Muscle of leg (tissue), 11 donors: ENCODE results near the gene PFDN5. TPM values are rescaled to one million over a fixed set of nuclear protein-coding genes. Genes with fewer than 3 reads are reported as not detected.
A peak's percentile ranks its signal among the peaks of the same experiment; 100 is the strongest.

Experiments used
- DNase-seq: peaks from one replicate; pipeline ENCODE4 v3.0.0; 2013
- H3K27ac ChIP-seq: one replicate; pipeline ENCODE4 v1.5.1; 2013; ENCODE audit warnings: mild to moderate bottlenecking, low read length, control low read depth
- H3K27me3 ChIP-seq: one replicate; pipeline ENCODE4 v1.6.1; 2013; ENCODE audit warnings: low read length; ENCODE audit not compliant: control insufficient read depth, insufficient read depth
- H3K36me3 ChIP-seq: one replicate; pipeline ENCODE4 v1.6.1; 2013; ENCODE audit warnings: low read length; ENCODE audit not compliant: control insufficient read depth, insufficient read depth
- H3K4me1 ChIP-seq: one replicate; pipeline ENCODE4 v1.6.1; 2013; ENCODE audit warnings: low read length; ENCODE audit not compliant: control insufficient read depth, insufficient read depth
- H3K4me3 ChIP-seq: one replicate; pipeline ENCODE4 v1.5.1; 2013; ENCODE audit warnings: low read length, control low read depth
- H3K9me3 ChIP-seq: replicated peaks from 2 replicates; pipeline ENCODE4 v1.6.1; 2013; ENCODE audit warnings: low read depth, low read length; ENCODE audit not compliant: control insufficient read depth
- WGBS: methylation state at CpG from one replicate; pipeline ENCODE4 v1.1.5; 2013; ENCODE audit warnings: missing lambda C conversion rate; ENCODE audit not compliant: insufficient coverage; 5-methylcytosine and 5-hydroxymethylcytosine counted together
- polyA plus RNA-seq, 8 donors: library from polyadenylated mRNA; unstranded; fragments of 120-200 nt; gene quantifications; one replicate each; pipeline versions ENCODE4 v1.2.1 to v1.2.3, GENCODE V29; 2013; ENCODE audit warnings: inconsistent platforms in 1 of 8, low replicate concordance in 1 of 8; ENCODE audit not compliant: insufficient read length in 8 of 8, insufficient read depth in 1 of 8
- total RNA-seq: library from RNA; stranded (reverse); fragments of 120-200 nt; gene quantifications from one replicate; pipeline ENCODE4 v1.2.4, GENCODE V29; 2013

The PFDN5 gene
- total and polyA plus RNA-seq, 9 donors: 451 to 875 (median 540) TPM

DNA sequence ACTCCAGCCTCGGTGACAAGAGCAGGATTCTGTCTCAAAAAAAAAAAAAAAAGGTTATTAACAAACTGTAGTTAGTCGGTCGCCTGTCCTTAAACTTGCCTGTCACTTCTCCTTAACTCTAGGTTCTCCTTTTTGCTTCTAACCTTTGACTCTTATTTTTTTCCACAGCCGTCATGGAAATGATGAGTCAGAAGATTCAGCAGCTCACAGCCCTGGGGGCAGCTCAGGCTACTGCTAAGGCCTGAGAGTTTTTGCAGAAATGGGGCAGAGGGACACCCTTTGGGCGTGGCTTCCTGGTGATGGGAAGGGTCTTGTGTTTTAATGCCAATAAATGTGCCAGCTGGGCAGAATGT is 3.7 kb downstream of the PFDN5 start:
- H3K9me3 ChIP-seq: no peaks in the 10 kb centered on the region
- peaks cover 31% of the 10 kb centered on the region for H3K4me1 ChIP-seq
- WGBS: 56% methylated on average over 1 of the region's 5 CpGs
- peak; percentile 89 for DNase-seq
- peak overlapping the region; percentile 91 for H3K4me3 ChIP-seq
- H3K27me3 ChIP-seq: no peaks in the 10 kb centered on the region
- H3K27ac ChIP-seq: peak overlapping the region; percentile 81
- peaks cover 37% of the 10 kb centered on the region for H3K36me3 ChIP-seq

DNA sequence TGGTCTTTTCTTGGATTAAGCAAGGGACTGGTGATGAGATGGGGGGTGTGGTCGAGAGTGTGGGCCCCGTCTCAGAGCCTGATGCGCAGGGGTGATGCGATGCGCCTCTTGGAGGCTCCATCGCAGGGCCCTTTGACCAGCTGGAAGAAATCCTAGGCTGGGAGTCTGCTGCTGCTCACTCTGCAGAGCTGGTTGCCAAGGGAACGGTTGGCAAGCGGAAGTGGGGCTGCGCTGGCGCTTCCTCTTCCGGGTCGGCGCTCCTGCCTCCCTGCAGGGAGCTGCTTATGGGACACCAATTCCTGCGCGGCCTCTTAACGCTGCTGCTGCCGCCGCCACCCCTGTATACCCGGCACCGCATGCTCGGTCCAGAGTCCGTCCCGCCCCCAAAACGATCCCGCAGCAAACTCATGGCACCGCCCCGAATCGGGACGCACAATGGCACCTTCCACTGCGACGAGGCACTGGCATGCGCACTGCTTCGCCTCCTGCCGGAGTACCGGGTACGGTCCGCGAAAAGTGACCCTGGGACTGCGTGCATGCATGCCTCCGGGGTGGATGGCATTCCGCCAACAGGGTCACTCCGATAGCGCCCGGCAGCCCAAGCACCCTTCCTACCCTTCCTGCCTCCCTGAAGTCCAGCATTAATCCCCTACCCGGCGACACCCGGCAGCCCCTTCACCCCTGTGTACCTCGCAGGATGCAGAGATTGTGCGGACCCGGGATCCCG is 4.3 kb downstream of the PFDN5 start, which contains the start of gene MYG1:
MYG1 (plus strand) TSS at position 242 of the 727 bp plus-strand sequence; CDS start at position 285, 43 bp downstream.
- Histone ChIP-seq H3K27me3 (no peaks in the 10 kb centered on the region), H3K36me3 (peaks cover 37% of the 10 kb centered on the region)

DNA sequence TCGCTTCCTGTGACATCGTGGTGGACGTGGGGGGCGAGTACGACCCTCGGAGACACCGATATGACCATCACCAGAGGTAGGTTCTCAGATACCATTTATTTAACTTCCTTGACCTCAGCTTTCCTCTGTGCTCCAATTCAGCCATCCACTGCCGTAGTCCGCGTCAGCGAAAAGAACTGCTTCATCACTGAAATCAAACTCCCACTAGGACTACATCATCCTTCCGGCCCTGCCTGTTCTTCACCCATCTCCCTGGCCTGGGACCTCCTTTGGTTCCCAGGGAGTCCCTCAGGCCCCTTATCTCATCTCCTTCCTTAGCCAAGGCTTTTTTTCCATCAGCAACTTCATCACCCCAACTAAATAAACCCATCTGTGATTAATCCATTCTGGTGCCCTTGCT is 4.8 kb downstream of the PFDN5 start:
- Histone ChIP-seq H3K36me3 (peaks cover 39% of the 10 kb centered on the region), H3K27ac (peak overlapping the region; percentile 81), H3K4me1 (peaks cover 25% of the 10 kb centered on the region), H3K27me3 (no peaks in the 10 kb centered on the region), H3K9me3 (no peaks in the 10 kb centered on the region), H3K4me3 (peak overlapping the region; percentile 91)
- no peak for DNase-seq
- WGBS: 3% methylated on average over 12 of the region's 12 CpGs

More for the DNA sequence above, 4.3 kb downstream of the PFDN5 start, which contains the start of gene MYG1:
- DNase-seq: peak; percentile 93
- H3K27ac ChIP-seq: peak within 1 kb of the TSS; percentile 81
- H3K9me3 ChIP-seq: no peaks in the 10 kb centered on the region
- H3K4me3 ChIP-seq: peak within 1 kb of the TSS; percentile 91
- H3K4me1 ChIP-seq: peaks cover 30% of the 10 kb centered on the region
- WGBS: under 1% methylated on average over 44 of the region's 51 CpGs

DNA sequence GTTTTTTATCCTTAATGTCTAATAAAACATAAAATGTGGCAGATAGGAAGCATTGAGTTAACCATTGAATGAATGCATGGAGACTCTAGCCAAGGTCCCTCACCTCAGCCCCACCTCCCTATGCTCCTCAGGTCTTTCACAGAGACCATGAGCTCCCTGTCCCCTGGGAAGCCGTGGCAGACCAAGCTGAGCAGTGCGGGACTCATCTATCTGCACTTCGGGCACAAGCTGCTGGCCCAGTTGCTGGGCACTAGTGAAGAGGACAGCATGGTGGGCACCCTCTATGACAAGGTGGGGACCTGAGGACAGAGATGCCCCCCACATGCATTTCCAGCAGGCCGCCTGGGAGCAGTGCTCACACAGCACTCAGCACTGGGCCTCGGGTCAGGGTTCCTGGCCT is 7.6 kb downstream of the PFDN5 start:
- Histone ChIP-seq H3K4me1 (peaks cover 15% of the 10 kb centered on the region), H3K27me3 (no peaks in the 10 kb centered on the region), H3K9me3 (no peaks in the 10 kb centered on the region), H3K27ac (no peak overlapping the region), H3K4me3 (no peak overlapping the region), H3K36me3 (peaks cover 56% of the 10 kb centered on the region)
- 94% methylated on average over 3 of the region's 5 CpGs for WGBS
- DNase-seq: no peak

DNA sequence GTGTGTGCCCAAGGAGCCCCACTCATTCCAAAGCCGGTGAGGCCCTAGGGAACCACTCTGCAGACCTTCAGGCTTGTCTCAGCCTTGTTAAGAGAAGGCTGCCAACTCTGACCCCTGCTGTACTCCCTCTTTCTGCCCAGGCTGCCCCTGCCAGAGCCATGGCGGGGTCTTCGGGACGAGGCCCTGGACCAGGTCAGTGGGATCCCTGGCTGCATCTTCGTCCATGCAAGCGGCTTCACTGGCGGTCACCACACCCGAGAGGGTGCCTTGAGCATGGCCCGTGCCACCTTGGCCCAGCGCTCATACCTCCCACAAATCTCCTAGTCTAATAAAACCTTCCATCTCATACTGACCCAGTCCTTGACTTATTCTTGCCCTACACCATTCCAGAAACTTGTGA is 11.5 kb downstream of the PFDN5 start:
- Histone ChIP-seq H3K4me3 (no peak overlapping the region), H3K27ac (no peak overlapping the region), H3K36me3 (peaks cover 78% of the 10 kb centered on the region), H3K27me3 (no peaks in the 10 kb centered on the region), H3K4me1 (no peaks in the 10 kb centered on the region), H3K9me3 (no peaks in the 10 kb centered on the region)
- 97% methylated on average over 10 of the region's 10 CpGs for WGBS
- no peak for DNase-seq

DNA sequence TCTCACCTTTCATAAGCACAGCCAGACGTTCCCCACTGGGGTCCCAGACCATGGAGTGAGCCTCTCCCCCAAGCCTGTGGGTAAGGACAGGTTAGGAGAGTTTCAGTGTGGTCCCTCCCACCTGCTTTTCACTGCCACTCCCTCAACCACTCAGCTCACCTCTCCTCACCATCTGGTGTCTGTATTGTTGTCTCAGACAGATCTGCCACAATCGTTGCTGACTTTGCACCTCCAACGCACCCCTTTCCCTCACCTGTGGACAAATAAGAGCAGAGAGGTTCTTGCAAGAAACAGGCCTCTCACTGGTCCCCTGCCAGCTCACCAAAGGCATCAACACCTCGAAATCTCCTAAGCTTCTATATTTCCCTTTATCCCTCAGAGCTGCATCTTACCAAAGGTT is 12.9 kb downstream of the PFDN5 start:
- no peaks in the 10 kb centered on the region for H3K27me3 ChIP-seq
- no peaks in the 10 kb centered on the region for H3K9me3 ChIP-seq
- no peak overlapping the region for H3K27ac ChIP-seq
- DNase-seq: no peak
- no peaks in the 10 kb centered on the region for H3K4me1 ChIP-seq
- peaks cover 66% of the 10 kb centered on the region for H3K36me3 ChIP-seq
- no peak overlapping the region for H3K4me3 ChIP-seq
- WGBS: 78% methylated on average over 2 of the region's 4 CpGs

DNA sequence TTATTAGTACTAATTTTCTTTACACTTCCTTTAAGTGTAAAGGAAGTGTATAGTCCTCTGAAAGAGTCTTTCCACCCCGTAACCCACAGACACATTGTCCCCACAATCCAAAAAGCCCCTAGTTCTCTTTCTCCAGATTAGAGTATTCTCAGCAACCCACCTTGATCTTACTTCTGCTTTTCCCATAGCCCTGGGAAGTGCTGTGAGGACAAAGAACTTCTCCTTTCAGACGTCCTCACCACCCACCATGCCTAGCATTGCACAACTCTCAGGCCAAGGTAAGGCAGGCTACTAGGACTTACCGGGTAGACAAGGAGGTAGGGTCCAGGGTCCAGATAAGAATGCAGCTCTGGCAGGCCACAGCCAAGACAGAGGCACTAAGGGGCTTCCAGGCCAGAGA is 18.7 kb downstream of the PFDN5 start:
- Histone ChIP-seq H3K4me3 (no peak overlapping the region), H3K27ac (no peak overlapping the region), H3K27me3 (no peaks in the 10 kb centered on the region), H3K9me3 (no peaks in the 10 kb centered on the region), H3K4me1 (no peaks in the 10 kb centered on the region), H3K36me3 (peaks cover 55% of the 10 kb centered on the region)
- 91% methylated on average over 1 of the region's 3 CpGs for WGBS
- no peak for DNase-seq

DNA sequence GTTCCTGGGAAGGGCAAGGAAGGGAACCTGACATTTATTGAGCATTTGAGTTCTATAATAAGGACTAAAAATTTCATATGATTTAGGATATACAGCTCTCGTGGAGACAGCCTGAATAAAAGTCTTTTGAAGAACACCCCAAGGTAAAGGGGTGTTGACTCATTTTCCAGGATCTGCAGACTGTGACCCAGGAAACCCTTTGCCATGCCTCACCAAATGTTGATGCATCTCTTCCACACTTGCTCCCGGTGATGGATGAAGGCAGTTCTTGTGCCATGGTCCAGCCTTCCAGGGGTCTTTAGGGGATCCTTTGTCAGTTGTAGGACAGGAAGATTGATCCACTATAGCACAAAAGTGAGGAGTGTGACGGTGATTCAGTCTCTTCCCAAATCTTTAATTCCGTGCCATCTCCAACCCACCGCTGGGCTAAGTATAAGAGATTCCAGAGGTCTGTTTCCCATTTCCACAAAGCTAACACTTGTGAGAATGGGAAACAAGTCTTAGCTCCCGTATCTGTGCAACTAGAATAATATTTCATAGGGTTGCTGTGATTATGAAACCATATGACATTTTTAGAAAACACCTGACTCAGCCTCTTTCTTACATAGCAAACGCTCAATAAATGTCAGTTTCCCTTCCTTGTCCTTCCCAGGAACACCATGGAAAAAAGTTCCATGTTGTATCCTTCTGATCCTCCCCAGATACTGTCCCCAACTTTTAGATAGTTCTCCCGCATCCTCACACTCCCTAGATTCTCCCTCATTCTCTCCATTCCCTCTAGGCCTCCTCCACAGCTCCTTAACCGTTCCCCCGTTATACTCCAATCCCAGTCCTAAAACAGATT is 25.2 kb downstream of the PFDN5 start:
- no peak for DNase-seq
- WGBS: 18% methylated on average over 5 of the region's 10 CpGs
- H3K4me1 ChIP-seq: peaks cover 20% of the 10 kb centered on the region

DNA sequence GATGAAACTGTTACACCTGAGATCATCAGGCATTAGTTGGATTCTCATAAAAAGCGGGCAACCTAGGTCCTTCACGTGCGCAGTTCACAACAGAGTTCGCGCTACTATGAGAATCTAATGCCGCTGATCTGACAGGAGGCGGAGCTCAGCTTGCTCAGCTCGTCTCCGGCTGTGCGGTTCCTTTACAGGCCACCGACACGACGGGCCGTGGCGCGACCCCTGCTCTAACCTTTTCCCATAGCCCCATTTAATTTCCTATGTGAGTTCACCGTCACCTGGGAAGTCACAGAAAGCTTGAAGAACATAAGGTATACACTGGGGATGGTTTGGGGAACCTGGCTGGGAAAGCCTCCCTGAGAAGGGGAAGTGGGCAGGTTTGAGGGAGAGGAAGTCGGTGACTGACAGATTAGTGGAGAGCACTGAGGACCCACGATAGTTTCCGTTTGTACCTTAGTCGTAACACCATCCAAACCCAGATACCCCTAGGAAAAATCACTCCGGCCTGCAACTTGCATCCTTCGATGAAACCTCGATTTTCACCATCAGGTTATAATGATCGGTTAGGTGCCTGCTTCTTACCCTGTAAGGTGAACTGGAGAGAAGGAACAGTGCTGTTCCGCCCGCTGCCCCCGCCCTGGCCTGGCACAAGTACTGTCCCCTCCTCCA is 28.9 kb downstream of the PFDN5 start:
- WGBS: 45% methylated on average over 10 of the region's 28 CpGs
- peaks cover 26% of the 10 kb centered on the region for H3K4me1 ChIP-seq

More for the DNA sequence above, 25.2 kb downstream of the PFDN5 start:
- Histone ChIP-seq H3K36me3 (peaks cover 27% of the 10 kb centered on the region), H3K9me3 (no peaks in the 10 kb centered on the region), H3K27me3 (no peaks in the 10 kb centered on the region), H3K4me3 (peak overlapping the region; percentile 66), H3K27ac (peak overlapping the region; percentile 97)

More for the DNA sequence above, 28.9 kb downstream of the PFDN5 start:
- Histone ChIP-seq H3K4me3 (peak overlapping the region; percentile 80), H3K9me3 (no peaks in the 10 kb centered on the region), H3K27me3 (peaks cover 12% of the 10 kb centered on the region), H3K36me3 (peaks cover 9% of the 10 kb centered on the region), H3K27ac (peak overlapping the region; percentile 95)
- DNase-seq: peak; percentile 45
